GM21786 (cell line): ENCODE results near the gene RABEP2.
"Not testable (repeated sequence)": the region's sequence is repeated elsewhere in the genome, so short reads cannot be mapped to it uniquely, and the experiment has no call there.

Experiments used
- ATAC-seq: cut with Tn5 transposase; IDR thresholded peaks from one replicate; pipeline ENCODE4 v1.9.1; 2021; ENCODE audit not compliant: unreplicated experiment

Gene RABEP2

GRCh38 chr16:28932339-28933141 is 7.5 kb upstream of the RABEP2 start:
- ATAC-seq = no peak

GRCh38 chr16:28931801-28932225 is 6.8 kb upstream of the RABEP2 start, which contains the start of gene CD19:
TSS of gene CD19 (plus strand) at chr16:28931971. CDS start at chr16:28932001, 30 bp downstream.
- ATAC-seq = no peak

GRCh38 chr16:28930652-28931051 is 5.6 kb upstream of the RABEP2 start:
- no peak for ATAC-seq

GRCh38 chr16:28930203-28930602 is 5.2 kb upstream of the RABEP2 start:
- ATAC-seq = no peak

GRCh38 chr16:28927815-28928214 is 2.8 kb upstream of the RABEP2 start:
- no peak for ATAC-seq

- ATAC-seq = not testable (repeated sequence)
Observed at GRCh38 chr16:28926284-28926683, 1.2 kb upstream of the RABEP2 start.

GRCh38 chr16:28925386-28926228 is 569 bp upstream of the RABEP2 start:
- ATAC-seq = peak; percentile 19

- ATAC-seq = no peak
Observed at GRCh38 chr16:28924399-28924761, 658 bp downstream of the RABEP2 start.

GRCh38 chr16:28923652-28924398 is 1.2 kb downstream of the RABEP2 start:
- peak; percentile 65 for ATAC-seq

GRCh38 chr16:28923231-28923587 is 1.8 kb downstream of the RABEP2 start:
- ATAC-seq = no peak

GRCh38 chr16:28918698-28919097 is 6.3 kb downstream of the RABEP2 start:
- ATAC-seq = no peak

- ATAC-seq = no peak
Observed at GRCh38 chr16:28917095-28917494, 7.9 kb downstream of the RABEP2 start.

GRCh38 chr16:28915181-28915580 is 9.9 kb downstream of the RABEP2 start:
- ATAC-seq = no peak

- ATAC-seq = no peak
Observed at GRCh38 chr16:28913946-28914724, 10.9 kb downstream of the RABEP2 start.

- ATAC-seq = no peak
Observed at GRCh38 chr16:28912558-28912957, 12.5 kb downstream of the RABEP2 start.

GRCh38 chr16:28910086-28911031 is 14.7 kb downstream of the RABEP2 start:
- no peak for ATAC-seq

GRCh38 chr16:28905800-28906372 is 19.2 kb downstream of the RABEP2 start:
- no peak for ATAC-seq

- no peak for ATAC-seq
Observed at GRCh38 chr16:28905229-28905754, 19.7 kb downstream of the RABEP2 start.

GRCh38 chr16:28904828-28905227 is 20.2 kb downstream of the RABEP2 start:
- no peak for ATAC-seq
